HCT116 (cell line): Measurements from ENCODE around the gene HDAC11. TPM values are rescaled to one million over a fixed set of nuclear protein-coding genes. Genes with fewer than 3 reads are reported as not detected.

Experiments used
- ATAC-seq: fragments of 200-7000 bp; cut with Tn5 transposase; 2 replicates; pipeline ENCODE4 v1.9.1; 2020; ENCODE audit warnings: mild to moderate bottlenecking, moderate library complexity
- BruUV-seq: library from RNA; stranded (reverse); fragments of 400-500 nt; replicated peaks from 2 replicates; lab custom pipeline; 2021; lab: Mats Ljungman, UMichigan
- CTCF ChIA-PET: fragments of 300-600 bp; sonication (Branson Sonifier 250); formaldehyde crosslinking; loops from one replicate; lab custom pipeline; 2021; ENCODE audit warnings: antibody characterized with exemption; lab: Charles Lee
- POLR2A ChIA-PET: fragments of 300-600, 350-600 bp; sonication (Branson Sonifier 250); formaldehyde crosslinking; loops from one replicate; lab custom pipeline; 2021; ENCODE audit warnings: antibody characterized with exemption; lab: Charles Lee
- RAD21 ChIA-PET, 2 experiments: fragments of 300-600 bp; sonication (Branson Sonifier 250); formaldehyde crosslinking; loops; one replicate each; lab custom pipeline; 2023; ENCODE audit warnings: low total read pairs in 2 of 2; ENCODE audit not compliant: uncharacterized antibody in 2 of 2, unreplicated experiment in 2 of 2, low non-redundant PET in 1 of 2; lab: Charles Lee
- DNase-seq: peaks from one replicate; pipeline ENCODE4 v3.0.0-alpha.2; 2010; ENCODE audit warnings: low read depth, low spot score
- H2AFZ ChIP-seq: fragments of 200-600 bp; shearing (Covaris generic), sonication (generic); 2 replicates; pipeline ENCODE4 v1.6.1; 2017; ENCODE audit warnings: low read depth, mixed run types, mixed read lengths, antibody characterized with exemption, low read length; ENCODE audit not compliant: poor library complexity, severe bottlenecking
- H3K27ac ChIP-seq: 2 replicates; pipeline ENCODE4 v1.5.1; 2012; ENCODE audit warnings: low read depth, low read length
- H3K27me3 ChIP-seq: fragments of 200-600 bp; sonication (generic); 2 replicates; pipeline ENCODE4 v1.6.1; 2016; ENCODE audit warnings: mixed run types, low read length, mixed read lengths; ENCODE audit not compliant: insufficient read depth
- H3K36me3 ChIP-seq, 2 experiments: fragments of 200-500 bp in 1 of 2; fragments of 200-600 bp in 1 of 2; sonication (Bioruptor generic) in 1 of 2; sonication (generic) in 1 of 2; 2 replicates each; pipeline versions ENCODE4 v1.5.1 to v1.6.1; 2014 to 2016; ENCODE audit warnings: low read length in 2 of 2, inconsistent platforms in 1 of 2, mixed read lengths in 1 of 2, mixed run types in 1 of 2; ENCODE audit not compliant: insufficient read depth in 2 of 2, control insufficient read depth in 1 of 2
- H3K4me1 ChIP-seq, 2 experiments: fragments of 200-600 bp in 1 of 2; sonication (generic) in 1 of 2; 2 replicates each; pipeline versions ENCODE4 v1.5.1 to v1.6.1; 2012 to 2017; ENCODE audit warnings: low read length in 2 of 2, inconsistent platforms in 1 of 2, mild to moderate bottlenecking in 1 of 2, mixed read lengths in 1 of 2, mixed run types in 1 of 2, moderate library complexity in 1 of 2; ENCODE audit not compliant: insufficient read depth in 2 of 2, control insufficient read depth in 1 of 2
- H3K4me2 ChIP-seq: fragments of 200-600 bp; sonication (generic); 2 replicates; pipeline ENCODE4 v1.6.1; 2017; ENCODE audit warnings: mixed run types, low read length, mixed read lengths
- H3K4me3 ChIP-seq, 2 experiments: fragments of 200-600 bp in 1 of 2; sonication (generic) in 1 of 2; replicated peaks in 1 of 2; 2 replicates each; pipeline ENCODE4 v1.5.1; 2011 to 2016; ENCODE audit warnings: low read length in 2 of 2, control low read depth in 1 of 2, low read depth in 1 of 2, mild to moderate bottlenecking in 1 of 2, mixed read lengths in 1 of 2, mixed run types in 1 of 2
- H3K79me2 ChIP-seq: fragments of 200-600 bp; sonication (generic); 2 replicates; pipeline ENCODE4 v1.6.1; 2017; ENCODE audit warnings: mild to moderate bottlenecking, mixed run types, low read length, moderate library complexity, mixed read lengths; ENCODE audit not compliant: insufficient read depth
- H3K9ac ChIP-seq: fragments of 200-600 bp; sonication (generic); 2 replicates; pipeline ENCODE4 v1.6.1; 2016; ENCODE audit warnings: low read length, mixed read lengths
- H3K9me2 ChIP-seq: fragments of 200-600 bp; sonication (generic), shearing (Covaris generic); 2 replicates; pipeline ENCODE4 v1.6.1; 2017; ENCODE audit warnings: mixed run types, mild to moderate bottlenecking, moderate library complexity; ENCODE audit not compliant: insufficient read depth
- H3K9me3 ChIP-seq, 2 experiments: fragments of 200-500 bp in 1 of 2; fragments of 200-600 bp in 1 of 2; sonication (Bioruptor generic) in 1 of 2; sonication (generic) in 1 of 2; 2 replicates each; pipeline ENCODE4 v1.6.1; 2014 to 2017; ENCODE audit warnings: low read length in 2 of 2, mixed read lengths in 2 of 2, inconsistent platforms in 1 of 2, low read depth in 1 of 2, mild to moderate bottlenecking in 1 of 2, mixed run types in 1 of 2, moderate library complexity in 1 of 2; ENCODE audit not compliant: control insufficient read depth in 1 of 2, insufficient read depth in 1 of 2
- H4K20me1 ChIP-seq: fragments of 200-600 bp; sonication (generic), shearing (Covaris generic); 2 replicates; pipeline ENCODE4 v1.6.1; 2017; ENCODE audit warnings: mixed run types, mild to moderate bottlenecking, moderate library complexity; ENCODE audit not compliant: insufficient read depth
- EGR1 ChIP-seq: IDR thresholded peaks from 2 replicates; pipeline ENCODE4 v1.6.1; 2012; ENCODE audit warnings: low read depth
- ELF1 ChIP-seq: IDR thresholded peaks from 2 replicates; pipeline ENCODE4 v1.6.1; 2012; ENCODE audit warnings: low read depth, borderline replicate concordance
- EZH2phosphoT487 ChIP-seq: fragments of 200-600 bp; IDR thresholded peaks from 2 replicates; pipeline ENCODE4 v1.6.1; 2018; ENCODE audit warnings: antibody characterized with exemption, borderline replicate concordance
- FOSL1 ChIP-seq: IDR thresholded peaks from 2 replicates; pipeline ENCODE4 v1.6.1; 2012; ENCODE audit warnings: low read depth
- JUND ChIP-seq: IDR thresholded peaks from 2 replicates; pipeline ENCODE4 v1.6.1; 2012
- POLR2AphosphoS5 ChIP-seq: IDR thresholded peaks from 2 replicates; pipeline ENCODE4 v1.6.1; 2011; ENCODE audit warnings: mild to moderate bottlenecking, low read depth, low read length, moderate library complexity
- RAD21 ChIP-seq: IDR thresholded peaks from 2 replicates; pipeline ENCODE4 v1.6.1; 2012; ENCODE audit warnings: low read depth, mild to moderate bottlenecking
- SIN3A ChIP-seq: IDR thresholded peaks from 2 replicates; pipeline ENCODE4 v1.6.1; 2012; ENCODE audit warnings: low read depth
- SP1 ChIP-seq: IDR thresholded peaks from 2 replicates; pipeline ENCODE4 v1.6.1; 2012; ENCODE audit warnings: low read depth
- TCF7L2 ChIP-seq: IDR thresholded peaks from 2 replicates; pipeline ENCODE4 v1.7.0; 2011; ENCODE audit warnings: borderline replicate concordance, inconsistent platforms; ENCODE audit not compliant: insufficient read depth, insufficient read length; ENCODE audit errors: extremely low read depth
- YY1 ChIP-seq: IDR thresholded peaks from 2 replicates; pipeline ENCODE4 v1.6.1; 2011; ENCODE audit warnings: low read length, low read depth, moderate library complexity, mild to moderate bottlenecking; ENCODE audit not compliant: insufficient replicate concordance; ENCODE audit errors: extremely low read depth
- ZNF274 ChIP-seq: fragments of 200-500 bp; sonication (Bioruptor generic); IDR thresholded peaks from 2 replicates; pipeline ENCODE4 v1.6.1; 2014; ENCODE audit warnings: mild to moderate bottlenecking, low read depth, low read length, inconsistent platforms
- intact Hi-C: fragments of 100-400 bp; cut with micrococcal nuclease; formaldehyde crosslinking; loops from 2 replicates; pipeline ENCODE4 v1.10.0; 2022
- total RNA-seq: library from RNA; stranded (reverse); gene quantifications from one replicate; pipeline ENCODE4 v1.2.1, GENCODE V29; 2021; ENCODE audit not compliant: unreplicated experiment
- TF ChIP-seq, protein P1 (sequence below): IDR thresholded peaks from 2 replicates; pipeline ENCODE4 v1.6.1; 2012
- TF ChIP-seq, protein P2 (sequence below), 3 experiments: fragments of 200-600 bp in 1 of 3; sonication (generic) in 1 of 3; IDR thresholded peaks in 2 of 3; conservative IDR thresholded peaks in 1 of 3; 2 replicates each; pipeline ENCODE4 v1.5.1; 2012 to 2017; ENCODE audit warnings: low read depth in 2 of 3, low read length in 2 of 3, antibody characterized with exemption in 1 of 3, borderline replicate concordance in 1 of 3, control low read depth in 1 of 3, mild to moderate bottlenecking in 1 of 3, mixed read lengths in 1 of 3, mixed run types in 1 of 3, moderate library complexity in 1 of 3; ENCODE audit not compliant: insufficient read depth in 1 of 3
- TF ChIP-seq, protein P3 (sequence below): IDR thresholded peaks from 2 replicates; pipeline ENCODE4 v1.6.1; 2012; ENCODE audit warnings: low read depth
- TF ChIP-seq, protein P4 (sequence below): IDR thresholded peaks from 2 replicates; pipeline ENCODE4 v1.6.1; 2011; ENCODE audit warnings: mild to moderate bottlenecking, low read length, moderate library complexity; ENCODE audit not compliant: insufficient replicate concordance; ENCODE audit errors: extremely low read depth

HDAC11 gene
- total RNA-seq, 1 experiment from 2014 or later, result 16.1 TPM

DNA sequence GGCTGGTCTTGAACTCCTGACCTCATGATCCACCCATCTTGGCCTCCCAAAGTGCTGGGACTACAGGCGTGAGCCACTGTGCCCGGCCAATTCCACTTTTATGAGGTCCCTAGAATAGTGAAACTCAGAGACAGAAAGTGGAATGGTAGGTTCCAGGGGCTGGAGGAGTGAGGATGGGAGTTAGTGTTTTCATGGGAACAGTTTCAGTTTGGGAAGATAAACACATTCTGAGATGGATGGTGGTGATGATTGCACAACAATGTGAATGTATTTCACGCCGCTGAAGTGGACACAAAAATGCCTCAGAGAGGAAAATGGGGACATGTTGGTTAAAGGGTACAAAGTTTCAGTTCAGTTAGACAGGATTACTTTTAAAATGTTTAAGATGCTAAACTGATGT lies 22.5 kb upstream of the HDAC11 start (continued):
- no peak for TF ChIP-seq RAD21
- no peak for TF ChIP-seq SP1
- TF ChIP-seq EZH2phosphoT487, result no peak
- TF ChIP-seq ELF1, result no peak
- no peak for TF ChIP-seq POLR2AphosphoS5

DNA sequence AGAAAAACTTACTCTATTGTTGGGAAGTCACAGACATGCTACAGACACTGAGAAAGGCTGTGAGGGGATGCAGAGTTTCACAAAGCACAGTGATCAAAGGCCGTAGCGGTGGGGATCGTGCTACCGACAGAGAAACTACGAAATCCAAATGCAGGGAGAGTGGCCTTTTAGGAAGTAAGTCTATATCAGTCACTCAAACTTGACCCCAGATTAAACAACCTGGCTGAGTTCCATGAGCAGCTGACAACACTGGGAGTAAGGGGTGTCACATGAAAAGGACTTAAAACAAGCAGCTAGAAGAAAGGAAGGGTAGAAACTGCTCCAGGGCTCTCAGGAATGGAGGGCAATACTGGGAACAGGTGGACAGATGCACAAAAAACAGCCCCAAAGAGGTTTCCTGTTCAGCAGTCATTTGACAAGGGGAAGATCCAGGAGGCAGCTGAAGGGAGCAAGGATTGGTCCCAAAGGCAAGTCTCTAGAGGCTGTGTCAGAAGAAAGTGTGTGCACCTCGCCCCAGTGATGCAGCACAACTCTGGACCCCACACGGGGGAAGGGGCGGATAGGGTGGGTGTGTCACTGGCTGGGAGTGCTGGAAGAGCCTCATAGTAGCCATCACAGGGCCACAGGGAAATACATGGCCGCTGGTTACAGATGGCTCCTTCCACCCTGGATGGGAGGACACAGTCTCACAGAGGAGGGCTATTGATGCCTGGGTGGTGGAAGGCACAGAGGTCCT lies 20.3 kb upstream of the HDAC11 start:
- H3K27ac ChIP-seq, result no peak overlapping the region
- H3K79me2 ChIP-seq, result no peaks in the 10 kb centered on the region
- no peak overlapping the region for H3K4me3 ChIP-seq
- peaks cover 2 to 12% of the 10 kb centered on the region in 2 experiments; a peak in 3 of 4 replicates for H3K4me1 ChIP-seq
- H3K9ac ChIP-seq, result no peak overlapping the region
- ATAC-seq, result no peak
- CTCF ChIA-PET, result interaction anchor here (3.8 kb wide), 1 partner anchor 368 kb away, joined by 16 read pairs; no protein-coding TSS in a partner anchor
- no peak overlapping the region for H2AFZ ChIP-seq
- no TSS peak for BruUV-seq
- no peaks in the 10 kb centered on the region for H3K9me2 ChIP-seq
- RAD21 ChIA-PET, result no interaction called here
- no peaks in the 10 kb centered on the region for H4K20me1 ChIP-seq
- H3K4me2 ChIP-seq, result no peak overlapping the region
- POLR2A ChIA-PET, result no interaction called here
- intact Hi-C loops, result no loop called here
- DNase-seq, result no peak
- no peaks in the 10 kb centered on the region for H3K27me3 ChIP-seq
- no peaks in the 10 kb centered on the region for H3K9me3 ChIP-seq
- no peaks in the 10 kb centered on the region for H3K36me3 ChIP-seq
- TF ChIP-seq SIN3A, result no peak
- TF ChIP-seq TCF7L2, result no peak
- no peak for TF ChIP-seq EZH2phosphoT487
- no peak for TF ChIP-seq YY1
- no peak for TF ChIP-seq EGR1
- TF ChIP-seq, protein P1, sequence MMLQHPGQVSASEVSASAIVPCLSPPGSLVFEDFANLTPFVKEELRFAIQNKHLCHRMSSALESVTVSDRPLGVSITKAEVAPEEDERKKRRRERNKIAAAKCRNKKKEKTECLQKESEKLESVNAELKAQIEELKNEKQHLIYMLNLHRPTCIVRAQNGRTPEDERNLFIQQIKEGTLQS, result no peak
- TF ChIP-seq, protein P2, sequence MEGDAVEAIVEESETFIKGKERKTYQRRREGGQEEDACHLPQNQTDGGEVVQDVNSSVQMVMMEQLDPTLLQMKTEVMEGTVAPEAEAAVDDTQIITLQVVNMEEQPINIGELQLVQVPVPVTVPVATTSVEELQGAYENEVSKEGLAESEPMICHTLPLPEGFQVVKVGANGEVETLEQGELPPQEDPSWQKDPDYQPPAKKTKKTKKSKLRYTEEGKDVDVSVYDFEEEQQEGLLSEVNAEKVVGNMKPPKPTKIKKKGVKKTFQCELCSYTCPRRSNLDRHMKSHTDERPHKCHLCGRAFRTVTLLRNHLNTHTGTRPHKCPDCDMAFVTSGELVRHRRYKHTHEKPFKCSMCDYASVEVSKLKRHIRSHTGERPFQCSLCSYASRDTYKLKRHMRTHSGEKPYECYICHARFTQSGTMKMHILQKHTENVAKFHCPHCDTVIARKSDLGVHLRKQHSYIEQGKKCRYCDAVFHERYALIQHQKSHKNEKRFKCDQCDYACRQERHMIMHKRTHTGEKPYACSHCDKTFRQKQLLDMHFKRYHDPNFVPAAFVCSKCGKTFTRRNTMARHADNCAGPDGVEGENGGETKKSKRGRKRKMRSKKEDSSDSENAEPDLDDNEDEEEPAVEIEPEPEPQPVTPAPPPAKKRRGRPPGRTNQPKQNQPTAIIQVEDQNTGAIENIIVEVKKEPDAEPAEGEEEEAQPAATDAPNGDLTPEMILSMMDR (IDR thresholded peaks at IDR 0.05 in 2 of 3, conservative IDR thresholded peaks at IDR 0.05 in 1 of 3; ENCODE audit: borderline replicate concordance in 1 of 3, insufficient read depth in 1 of 3, low read depth in 2 of 3, low read length in 2 of 3), result no peak
- TF ChIP-seq FOSL1, result no peak
- TF ChIP-seq JUND, result no peak
- no peak for TF ChIP-seq POLR2AphosphoS5
- TF ChIP-seq, protein P3, sequence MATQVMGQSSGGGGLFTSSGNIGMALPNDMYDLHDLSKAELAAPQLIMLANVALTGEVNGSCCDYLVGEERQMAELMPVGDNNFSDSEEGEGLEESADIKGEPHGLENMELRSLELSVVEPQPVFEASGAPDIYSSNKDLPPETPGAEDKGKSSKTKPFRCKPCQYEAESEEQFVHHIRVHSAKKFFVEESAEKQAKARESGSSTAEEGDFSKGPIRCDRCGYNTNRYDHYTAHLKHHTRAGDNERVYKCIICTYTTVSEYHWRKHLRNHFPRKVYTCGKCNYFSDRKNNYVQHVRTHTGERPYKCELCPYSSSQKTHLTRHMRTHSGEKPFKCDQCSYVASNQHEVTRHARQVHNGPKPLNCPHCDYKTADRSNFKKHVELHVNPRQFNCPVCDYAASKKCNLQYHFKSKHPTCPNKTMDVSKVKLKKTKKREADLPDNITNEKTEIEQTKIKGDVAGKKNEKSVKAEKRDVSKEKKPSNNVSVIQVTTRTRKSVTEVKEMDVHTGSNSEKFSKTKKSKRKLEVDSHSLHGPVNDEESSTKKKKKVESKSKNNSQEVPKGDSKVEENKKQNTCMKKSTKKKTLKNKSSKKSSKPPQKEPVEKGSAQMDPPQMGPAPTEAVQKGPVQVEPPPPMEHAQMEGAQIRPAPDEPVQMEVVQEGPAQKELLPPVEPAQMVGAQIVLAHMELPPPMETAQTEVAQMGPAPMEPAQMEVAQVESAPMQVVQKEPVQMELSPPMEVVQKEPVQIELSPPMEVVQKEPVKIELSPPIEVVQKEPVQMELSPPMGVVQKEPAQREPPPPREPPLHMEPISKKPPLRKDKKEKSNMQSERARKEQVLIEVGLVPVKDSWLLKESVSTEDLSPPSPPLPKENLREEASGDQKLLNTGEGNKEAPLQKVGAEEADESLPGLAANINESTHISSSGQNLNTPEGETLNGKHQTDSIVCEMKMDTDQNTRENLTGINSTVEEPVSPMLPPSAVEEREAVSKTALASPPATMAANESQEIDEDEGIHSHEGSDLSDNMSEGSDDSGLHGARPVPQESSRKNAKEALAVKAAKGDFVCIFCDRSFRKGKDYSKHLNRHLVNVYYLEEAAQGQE, result no peak
- TF ChIP-seq, protein P4, sequence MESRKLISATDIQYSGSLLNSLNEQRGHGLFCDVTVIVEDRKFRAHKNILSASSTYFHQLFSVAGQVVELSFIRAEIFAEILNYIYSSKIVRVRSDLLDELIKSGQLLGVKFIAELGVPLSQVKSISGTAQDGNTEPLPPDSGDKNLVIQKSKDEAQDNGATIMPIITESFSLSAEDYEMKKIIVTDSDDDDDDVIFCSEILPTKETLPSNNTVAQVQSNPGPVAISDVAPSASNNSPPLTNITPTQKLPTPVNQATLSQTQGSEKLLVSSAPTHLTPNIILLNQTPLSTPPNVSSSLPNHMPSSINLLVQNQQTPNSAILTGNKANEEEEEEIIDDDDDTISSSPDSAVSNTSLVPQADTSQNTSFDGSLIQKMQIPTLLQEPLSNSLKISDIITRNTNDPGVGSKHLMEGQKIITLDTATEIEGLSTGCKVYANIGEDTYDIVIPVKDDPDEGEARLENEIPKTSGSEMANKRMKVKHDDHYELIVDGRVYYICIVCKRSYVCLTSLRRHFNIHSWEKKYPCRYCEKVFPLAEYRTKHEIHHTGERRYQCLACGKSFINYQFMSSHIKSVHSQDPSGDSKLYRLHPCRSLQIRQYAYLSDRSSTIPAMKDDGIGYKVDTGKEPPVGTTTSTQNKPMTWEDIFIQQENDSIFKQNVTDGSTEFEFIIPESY, result no peak
- TF ChIP-seq RAD21, result no peak
- no peak for TF ChIP-seq ZNF274
